ENCODE data around the gene MDM4.

MDM4 gene

GRCh38 chr1:204529371-204529895 is 13.2 kb downstream of the MDM4 start:
- no peak for DNase-seq (ENCODE audit: extremely low spot score)
- ChIA-PET POLR2A (interaction anchor here (0.6 to 2.5 kb wide), 4 partner anchors 13 to 23 kb away, joined by 3 to 26 read pairs (median 4); partner anchors contain the start of gene MDM4), CTCF (interaction anchor here (0.9 to 7.2 kb wide), 7 partner anchors 9 to 277 kb away, joined by 3 to 56 read pairs (median 6); partner anchors contain the start of gene MDM4)
- TF ChIP-seq CTCF (IDR thresholded peaks at IDR 0.05; ENCODE audit: control extremely low read depth, extremely low read depth, low read depth, missing control alignments) = no peak

GRCh38 chr1:204530932-204531331 is 14.7 kb downstream of the MDM4 start:
- DNase-seq (ENCODE audit: extremely low spot score) = peak; percentile 70
- CTCF ChIA-PET = interaction anchor here (1.0 to 7.2 kb wide), 13 partner anchors 9 to 276 kb away, joined by 3 to 56 read pairs (median 6); partner anchors contain the start of gene MDM4
- no peak for TF ChIP-seq CTCF (IDR thresholded peaks at IDR 0.05; ENCODE audit: control extremely low read depth, extremely low read depth, low read depth, missing control alignments)
- POLR2A ChIA-PET = interaction anchor here (1.2 to 2.5 kb wide), 2 partner anchors 15 to 25 kb away, joined by 4 to 26 read pairs; partner anchors contain the start of gene MDM4

DNA sequence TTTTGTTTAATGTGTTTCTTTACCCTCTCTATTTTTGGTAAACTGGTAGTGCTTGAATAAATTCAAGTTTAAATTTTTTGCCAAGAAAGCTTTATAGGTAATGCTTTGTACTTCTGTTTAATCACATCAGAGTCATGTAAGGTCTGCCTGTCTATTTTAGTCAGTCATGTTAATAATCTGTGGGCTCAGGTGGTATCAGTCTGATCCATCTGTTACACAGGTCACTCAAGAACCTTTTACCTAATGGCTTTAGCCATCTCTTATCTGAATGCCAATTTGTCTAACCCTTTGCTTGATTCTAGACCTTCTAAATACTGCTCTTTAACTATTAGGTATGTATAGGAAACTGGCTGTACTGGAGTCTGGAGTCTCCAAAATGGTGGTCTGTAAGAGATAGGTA is 16.6 kb downstream of the MDM4 start:
- no peak for DNase-seq (ENCODE audit: extremely low spot score)
- ChIA-PET POLR2A (interaction anchor here (0.9 kb wide), 1 partner anchor 17 kb away, joined by 4 read pairs; the partner anchor contains the start of gene MDM4), CTCF (interaction anchor here (0.9 kb wide), 1 partner anchor 101 kb away, joined by 3 read pairs; no protein-coding TSS in a partner anchor)
- TF ChIP-seq CTCF (IDR thresholded peaks at IDR 0.05; ENCODE audit: control extremely low read depth, extremely low read depth, low read depth, missing control alignments) = no peak

GRCh38 chr1:204541626-204542025 is 25.4 kb downstream of the MDM4 start:
- no peak for DNase-seq (ENCODE audit: extremely low spot score)
- POLR2A ChIA-PET = no interaction called here
- no peak for TF ChIP-seq CTCF (IDR thresholded peaks at IDR 0.05; ENCODE audit: control extremely low read depth, extremely low read depth, low read depth, missing control alignments)
- CTCF ChIA-PET = interaction anchor here (0.9 to 1.7 kb wide), 5 partner anchors 9 to 24 kb away, joined by 3 to 4 read pairs (median 3); no protein-coding TSS in a partner anchor

GRCh38 chr1:204544321-204544720 is 28.1 kb downstream of the MDM4 start:
- no peak for DNase-seq (ENCODE audit: extremely low spot score)
- POLR2A ChIA-PET = no interaction called here
- CTCF ChIA-PET = interaction anchor here (1.2 to 3.6 kb wide), 7 partner anchors 14 to 263 kb away, joined by 3 to 10 read pairs (median 4); no protein-coding TSS in a partner anchor
- no peak for TF ChIP-seq CTCF (IDR thresholded peaks at IDR 0.05; ENCODE audit: control extremely low read depth, extremely low read depth, low read depth, missing control alignments)

GRCh38 chr1:204545202-204545601 is 29.0 kb downstream of the MDM4 start:
- TF ChIP-seq CTCF (IDR thresholded peaks at IDR 0.05; ENCODE audit: control extremely low read depth, extremely low read depth, low read depth, missing control alignments) = no peak
- ChIA-PET CTCF (interaction anchor here (0.9 to 3.6 kb wide), 7 partner anchors 15 to 219 kb away, joined by 3 to 10 read pairs (median 4); no protein-coding TSS in a partner anchor), POLR2A (no interaction called here)
- DNase-seq (ENCODE audit: extremely low spot score) = no peak
